Measurements from ENCODE around the gene MASTL.
"Not testable (repeated sequence)": the region's sequence is repeated elsewhere in the genome, so short reads cannot be mapped to it uniquely, and the experiment has no call there.

MASTL gene

DNA sequence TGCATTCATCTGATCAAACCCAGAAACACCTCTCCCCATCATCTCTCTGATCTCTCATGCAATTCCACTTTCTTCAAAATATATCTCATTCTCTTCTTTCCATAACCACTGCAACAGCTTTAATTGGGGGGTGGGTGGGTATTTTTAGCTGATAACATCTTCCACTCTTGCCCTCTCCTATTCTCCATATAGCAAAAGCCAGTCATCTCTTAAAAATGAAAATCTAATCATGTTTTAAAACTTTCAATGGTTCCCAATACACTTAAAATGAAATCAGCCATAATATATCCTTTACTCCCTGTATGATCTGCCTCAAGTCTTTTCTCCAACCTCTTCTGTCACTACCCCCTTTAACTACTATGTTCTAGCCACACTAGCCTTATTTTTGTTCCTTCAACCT is 2.5 kb upstream of the MASTL start:
- Histone ChIP-seq H3K4me1 (ENCODE audit: low read length) (peaks cover 19% of the 10 kb centered on the region), H3K9ac (ENCODE audit: low read length) (peak overlapping the region; percentile 97), H3K27ac (ENCODE audit: low read length) (no peak overlapping the region), H3K79me2 (ENCODE audit: low read length) (peaks cover 95% of the 10 kb centered on the region), H3K27me3 (ENCODE audit: low read depth, low read length) (no peaks in the 10 kb centered on the region), H3K9me3 (ENCODE audit: insufficient read depth, low read length) (no peaks in the 10 kb centered on the region), H2AFZ (ENCODE audit: low read depth, low read length) (no peak overlapping the region), H4K20me1 (ENCODE audit: insufficient read depth, low read length) (peaks cover 29% of the 10 kb centered on the region), H3K36me3 (replicated peaks; ENCODE audit: low read depth, low read length) (peaks cover 23% of the 10 kb centered on the region), H3K4me2 (ENCODE audit: low read length) (peak overlapping the region; percentile 85), H3K4me3 (ENCODE audit: low read length) (peak overlapping the region; percentile 81)
- TF ChIP-seq, protein P1, sequence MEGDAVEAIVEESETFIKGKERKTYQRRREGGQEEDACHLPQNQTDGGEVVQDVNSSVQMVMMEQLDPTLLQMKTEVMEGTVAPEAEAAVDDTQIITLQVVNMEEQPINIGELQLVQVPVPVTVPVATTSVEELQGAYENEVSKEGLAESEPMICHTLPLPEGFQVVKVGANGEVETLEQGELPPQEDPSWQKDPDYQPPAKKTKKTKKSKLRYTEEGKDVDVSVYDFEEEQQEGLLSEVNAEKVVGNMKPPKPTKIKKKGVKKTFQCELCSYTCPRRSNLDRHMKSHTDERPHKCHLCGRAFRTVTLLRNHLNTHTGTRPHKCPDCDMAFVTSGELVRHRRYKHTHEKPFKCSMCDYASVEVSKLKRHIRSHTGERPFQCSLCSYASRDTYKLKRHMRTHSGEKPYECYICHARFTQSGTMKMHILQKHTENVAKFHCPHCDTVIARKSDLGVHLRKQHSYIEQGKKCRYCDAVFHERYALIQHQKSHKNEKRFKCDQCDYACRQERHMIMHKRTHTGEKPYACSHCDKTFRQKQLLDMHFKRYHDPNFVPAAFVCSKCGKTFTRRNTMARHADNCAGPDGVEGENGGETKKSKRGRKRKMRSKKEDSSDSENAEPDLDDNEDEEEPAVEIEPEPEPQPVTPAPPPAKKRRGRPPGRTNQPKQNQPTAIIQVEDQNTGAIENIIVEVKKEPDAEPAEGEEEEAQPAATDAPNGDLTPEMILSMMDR (IDR thresholded peaks at IDR 0.05; ENCODE audit: low read depth, low read length) = no peak
- no peak for TF ChIP-seq EZH2phosphoT487 (IDR thresholded peaks at IDR 0.05; ENCODE audit: low read depth)

DNA sequence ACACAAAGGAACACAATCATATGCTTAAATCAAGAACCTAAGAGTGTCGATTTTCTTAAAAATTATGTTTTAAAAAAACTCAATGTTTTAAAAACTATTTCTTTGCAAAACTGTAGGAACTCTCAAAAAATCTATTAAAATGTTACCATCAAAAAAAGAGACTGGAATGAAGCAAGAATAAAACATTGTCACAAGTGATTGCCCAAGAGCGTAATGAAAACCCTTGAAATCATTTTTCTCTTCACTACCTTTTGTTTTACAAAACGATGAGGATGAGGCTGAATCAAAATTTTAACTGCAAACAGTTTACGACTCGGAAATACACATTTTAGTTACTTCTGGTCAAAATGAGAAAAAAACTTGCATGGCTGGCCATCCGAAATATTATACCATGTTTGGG is 1.8 kb upstream of the MASTL start:
- no peaks in the 10 kb centered on the region for H3K27me3 ChIP-seq (ENCODE audit: low read depth, low read length)
- TF ChIP-seq, protein P1 (IDR thresholded peaks at IDR 0.05; ENCODE audit: low read depth, low read length) = no peak
- no peak for TF ChIP-seq EZH2phosphoT487 (IDR thresholded peaks at IDR 0.05; ENCODE audit: low read depth)
- peaks cover 29% of the 10 kb centered on the region for H4K20me1 ChIP-seq (ENCODE audit: insufficient read depth, low read length)
- peaks cover 21% of the 10 kb centered on the region for H3K4me1 ChIP-seq (ENCODE audit: low read length)
- H3K79me2 ChIP-seq (ENCODE audit: low read length) = peaks cover 97% of the 10 kb centered on the region
- H3K27ac ChIP-seq (ENCODE audit: low read length) = peak overlapping the region; percentile 91
- no peaks in the 10 kb centered on the region for H3K9me3 ChIP-seq (ENCODE audit: insufficient read depth, low read length)
- H3K4me3 ChIP-seq (ENCODE audit: low read length) = peak overlapping the region; percentile 81
- peak overlapping the region; percentile 97 for H3K9ac ChIP-seq (ENCODE audit: low read length)
- no peak overlapping the region for H2AFZ ChIP-seq (ENCODE audit: low read depth, low read length)
- H3K36me3 ChIP-seq (replicated peaks; ENCODE audit: low read depth, low read length) = peaks cover 27% of the 10 kb centered on the region
- peak overlapping the region; percentile 85 for H3K4me2 ChIP-seq (ENCODE audit: low read length)

DNA sequence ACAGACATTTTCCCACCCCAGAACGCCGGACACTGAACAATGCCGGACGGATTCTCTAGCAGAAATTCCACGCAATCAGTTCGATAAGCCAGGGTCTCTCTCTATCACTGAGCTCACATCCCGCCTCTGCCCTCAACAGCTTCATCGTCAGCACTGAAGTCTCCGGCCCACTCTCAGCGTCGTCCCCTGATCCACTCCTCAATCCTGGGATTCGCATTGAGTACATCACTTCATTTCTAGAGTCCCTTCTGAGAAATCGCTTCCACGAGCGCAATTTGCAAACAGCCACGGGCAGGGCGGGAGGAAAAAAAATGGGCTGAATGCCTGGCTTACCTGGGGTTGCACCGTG is 1.3 kb upstream of the MASTL start:
- TF ChIP-seq, protein P1 (IDR thresholded peaks at IDR 0.05; ENCODE audit: low read depth, low read length) = no peak
- no peak for TF ChIP-seq EZH2phosphoT487 (IDR thresholded peaks at IDR 0.05; ENCODE audit: low read depth)
- no peaks in the 10 kb centered on the region for H3K9me3 ChIP-seq (ENCODE audit: insufficient read depth, low read length)
- peaks cover 21% of the 10 kb centered on the region for H3K4me1 ChIP-seq (ENCODE audit: low read length)
- no peak overlapping the region for H2AFZ ChIP-seq (ENCODE audit: low read depth, low read length)
- H3K79me2 ChIP-seq (ENCODE audit: low read length) = peaks cover 98% of the 10 kb centered on the region
- H3K27ac ChIP-seq (ENCODE audit: low read length) = peak overlapping the region; percentile 91
- peaks cover 29% of the 10 kb centered on the region for H4K20me1 ChIP-seq (ENCODE audit: insufficient read depth, low read length)
- H3K9ac ChIP-seq (ENCODE audit: low read length) = peak overlapping the region; percentile 97
- peak overlapping the region; percentile 85 for H3K4me2 ChIP-seq (ENCODE audit: low read length)
- no peaks in the 10 kb centered on the region for H3K27me3 ChIP-seq (ENCODE audit: low read depth, low read length)
- peaks cover 29% of the 10 kb centered on the region for H3K36me3 ChIP-seq (replicated peaks; ENCODE audit: low read depth, low read length)
- peak overlapping the region; percentile 81 for H3K4me3 ChIP-seq (ENCODE audit: low read length)

DNA sequence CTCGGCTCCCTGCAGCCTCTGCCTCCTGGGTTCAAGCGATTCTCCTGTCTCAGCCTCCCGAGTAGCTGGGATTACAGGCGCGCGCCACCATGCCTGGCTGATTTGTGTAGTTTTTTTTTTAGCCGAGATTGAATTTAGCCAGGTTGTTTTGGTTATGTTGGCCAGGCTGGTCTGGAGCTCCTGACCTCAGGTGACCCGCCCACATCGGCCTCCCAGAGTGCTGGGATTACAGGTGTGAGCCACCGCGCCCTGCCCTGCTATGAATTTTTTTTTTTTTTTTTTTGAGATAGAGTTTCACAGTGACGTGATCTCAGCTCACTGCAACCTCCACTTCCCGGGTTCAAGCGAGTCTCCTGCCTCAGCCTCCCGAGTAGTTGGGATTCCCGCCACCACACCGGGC is 1.4 kb downstream of the MASTL start:
- peaks cover 16% of the 10 kb centered on the region for H4K20me1 ChIP-seq (ENCODE audit: insufficient read depth, low read length)
- H3K79me2 ChIP-seq (ENCODE audit: low read length) = peaks cover 73% of the 10 kb centered on the region
- peak overlapping the region; percentile 68 for H3K4me2 ChIP-seq (ENCODE audit: low read length)
- H3K27me3 ChIP-seq (ENCODE audit: low read depth, low read length); H2AFZ ChIP-seq (ENCODE audit: low read depth, low read length); H3K9me3 ChIP-seq (ENCODE audit: insufficient read depth, low read length): not testable (repeated sequence)
- H3K36me3 ChIP-seq (replicated peaks; ENCODE audit: low read depth, low read length) = peaks cover 30% of the 10 kb centered on the region
- H3K9ac ChIP-seq (ENCODE audit: low read length) = peak overlapping the region; percentile 89
- H3K4me3 ChIP-seq (ENCODE audit: low read length) = peak overlapping the region; percentile 81
- H3K4me1 ChIP-seq (ENCODE audit: low read length) = peaks cover 21% of the 10 kb centered on the region
- H3K27ac ChIP-seq (ENCODE audit: low read length) = peak overlapping the region; percentile 91; the same call in 1 of the 2 replicates

DNA sequence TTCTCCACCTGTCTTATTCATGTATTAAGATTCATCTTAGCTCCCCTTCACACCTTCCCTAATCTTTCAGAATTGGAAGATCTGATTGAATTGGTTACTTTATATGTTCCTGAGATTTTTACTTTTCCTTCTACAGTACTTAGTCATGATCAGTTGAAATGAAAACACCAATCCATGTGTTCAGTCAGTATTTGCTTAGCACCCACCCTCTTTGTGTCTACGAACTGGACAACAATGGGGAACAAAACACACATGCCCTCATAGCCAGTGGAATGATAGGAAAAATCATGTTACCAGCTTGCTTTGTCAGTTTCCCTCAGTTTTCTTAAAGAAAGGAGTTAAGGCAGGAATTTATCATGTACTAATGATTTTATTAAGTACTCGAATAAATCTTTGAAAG is 2.0 kb downstream of the MASTL start:
- H3K36me3 ChIP-seq (replicated peaks; ENCODE audit: low read depth, low read length) = peaks cover 29% of the 10 kb centered on the region
- H4K20me1 ChIP-seq (ENCODE audit: insufficient read depth, low read length) = peaks cover 15% of the 10 kb centered on the region
- H3K79me2 ChIP-seq (ENCODE audit: low read length) = peaks cover 67% of the 10 kb centered on the region
- no peak overlapping the region for H2AFZ ChIP-seq (ENCODE audit: low read depth, low read length)
- H3K9me3 ChIP-seq (ENCODE audit: insufficient read depth, low read length) = no peaks in the 10 kb centered on the region
- H3K4me2 ChIP-seq (ENCODE audit: low read length) = peak overlapping the region; percentile 68
- peaks cover 18% of the 10 kb centered on the region for H3K4me1 ChIP-seq (ENCODE audit: low read length)
- no peak for TF ChIP-seq EZH2phosphoT487 (IDR thresholded peaks at IDR 0.05; ENCODE audit: low read depth)
- TF ChIP-seq, protein P1 (IDR thresholded peaks at IDR 0.05; ENCODE audit: low read depth, low read length) = no peak
- no peaks in the 10 kb centered on the region for H3K27me3 ChIP-seq (ENCODE audit: low read depth, low read length)
- H3K4me3 ChIP-seq (ENCODE audit: low read length) = peak overlapping the region; percentile 81
- H3K27ac ChIP-seq (ENCODE audit: low read length) = no peak overlapping the region
- H3K9ac ChIP-seq (ENCODE audit: low read length) = no peak overlapping the region
